WTC11 (cell line): ENCODE results near the gene KLC1. TPM values are rescaled to one million over a fixed set of nuclear protein-coding genes. Genes with fewer than 3 reads are reported as not detected.

Source experiments
- ATAC-seq: fragments of 200-7000 bp; cut with Tn5 transposase; 2 replicates; pipeline ENCODE4 v1.10.0; 2021; ENCODE audit warnings: mild to moderate bottlenecking, moderate library complexity
- CTCF ChIA-PET: fragments of 300-600 bp; sonication (Branson Sonifier 250); formaldehyde crosslinking; loops from one replicate; lab custom pipeline; 2021; ENCODE audit warnings: antibody characterized with exemption; lab: Charles Lee
- POLR2A ChIA-PET: fragments of 350-600 bp; sonication (Branson Sonifier 250); formaldehyde crosslinking; loops from one replicate; lab custom pipeline; 2021; ENCODE audit warnings: antibody characterized with exemption; lab: Charles Lee
- DNase-seq: peaks from one replicate; pipeline ENCODE4 v3.0.0; 2021; ENCODE audit warnings: low spot score
- H3K27ac Mint-ChIP-seq: 2 replicates; pipeline ENCODE4 v1.8.0; 2021; ENCODE audit warnings: mixed read lengths
- H3K27me3 Mint-ChIP-seq: 2 replicates; pipeline ENCODE4 v1.8.0; 2021; ENCODE audit warnings: low read depth, mild to moderate bottlenecking, moderate library complexity, mixed read lengths
- H3K36me3 Mint-ChIP-seq: 2 replicates; pipeline ENCODE4 v1.8.0; 2021; ENCODE audit warnings: mixed read lengths
- H3K4me1 Mint-ChIP-seq: 2 replicates; pipeline ENCODE4 v1.8.0; 2022; ENCODE audit warnings: mixed read lengths
- H3K4me3 Mint-ChIP-seq: 2 replicates; pipeline ENCODE4 v1.8.0; 2021; ENCODE audit warnings: mild to moderate bottlenecking, moderate library complexity, mixed read lengths
- H3K9me3 Mint-ChIP-seq: 2 replicates; pipeline ENCODE4 v1.8.0; 2021; ENCODE audit warnings: mixed read lengths
- AR ChIP-seq: fragments of 250-450 bp; sonication (Bioruptor Pico); IDR thresholded peaks from 2 replicates; pipeline ENCODE4 v1.9.0; 2021; ENCODE audit warnings: mild to moderate bottlenecking
- CDX4 ChIP-seq: fragments of 250-450 bp; sonication (Bioruptor Pico); IDR thresholded peaks from 2 replicates; pipeline ENCODE4 v1.9.0; 2021; ENCODE audit warnings: moderate library complexity, mild to moderate bottlenecking, inconsistent platforms, borderline replicate concordance
- E2F4 ChIP-seq: sonication (generic); formaldehyde crosslinking; IDR thresholded peaks from 2 replicates; pipeline ENCODE4 v1.8.1; 2022; ENCODE audit warnings: low read depth, mild to moderate bottlenecking, moderate library complexity, missing genetic modification reagents, borderline replicate concordance
- ELF4 ChIP-seq: sonication (generic); formaldehyde crosslinking; IDR thresholded peaks from 2 replicates; pipeline ENCODE4 v1.8.1; 2022; ENCODE audit warnings: low read depth, mild to moderate bottlenecking, moderate library complexity, missing genetic modification reagents
- IRF2 ChIP-seq: sonication (generic); formaldehyde crosslinking; IDR thresholded peaks from 2 replicates; pipeline ENCODE4 v1.8.0; 2022; ENCODE audit warnings: low read depth, missing genetic modification reagents, borderline replicate concordance
- KAT7 ChIP-seq: sonication (generic); formaldehyde crosslinking; IDR thresholded peaks from 2 replicates; pipeline ENCODE4 v1.8.1; 2023; ENCODE audit warnings: missing genetic modification reagents, mild to moderate bottlenecking, borderline replicate concordance
- NR3C1 ChIP-seq: sonication (generic); formaldehyde crosslinking; conservative IDR thresholded peaks from 2 replicates; pipeline ENCODE4 v1.8.1; 2023; ENCODE audit warnings: low read depth, mild to moderate bottlenecking, missing genetic modification reagents
- RELA ChIP-seq: sonication (generic); formaldehyde crosslinking; IDR thresholded peaks from 2 replicates; pipeline ENCODE4 v1.8.1; 2022; ENCODE audit warnings: missing genetic modification reagents, mild to moderate bottlenecking, borderline replicate concordance
- SMAD3 ChIP-seq: sonication (generic); formaldehyde crosslinking; IDR thresholded peaks from 2 replicates; pipeline ENCODE4 v1.8.0; 2022; ENCODE audit warnings: missing genetic modification reagents, mild to moderate bottlenecking, borderline replicate concordance
- SP1 ChIP-seq: sonication (generic); formaldehyde crosslinking; conservative IDR thresholded peaks from 2 replicates; pipeline ENCODE4 v1.8.1; 2022; ENCODE audit warnings: missing genetic modification reagents
- ZNF121 ChIP-seq: sonication (generic); formaldehyde crosslinking; IDR thresholded peaks from 2 replicates; pipeline ENCODE4 v1.8.0; 2023; ENCODE audit warnings: missing genetic modification reagents
- ZNF219 ChIP-seq: sonication (generic); formaldehyde crosslinking; IDR thresholded peaks from 2 replicates; pipeline ENCODE4 v1.8.0; 2023; ENCODE audit warnings: missing genetic modification reagents, mild to moderate bottlenecking, borderline replicate concordance
- ZNF232 ChIP-seq: sonication (generic); formaldehyde crosslinking; IDR thresholded peaks from 2 replicates; pipeline ENCODE4 v1.8.0; 2022; ENCODE audit warnings: mild to moderate bottlenecking, missing genetic modification reagents
- ZNF263 ChIP-seq: sonication (generic); formaldehyde crosslinking; IDR thresholded peaks from 2 replicates; pipeline ENCODE4 v1.8.1; 2022; ENCODE audit warnings: low read depth, mild to moderate bottlenecking, moderate library complexity, missing genetic modification reagents
- ZNF396 ChIP-seq: fragments of 250-450 bp; sonication (Bioruptor Pico); IDR thresholded peaks from 2 replicates; pipeline ENCODE4 v1.8.0; 2021; ENCODE audit warnings: mild to moderate bottlenecking, moderate library complexity, borderline replicate concordance
- ZNF425 ChIP-seq: fragments of 250-450 bp; sonication (Bioruptor Pico); conservative IDR thresholded peaks from 2 replicates; pipeline ENCODE4 v1.9.0; 2021; ENCODE audit warnings: mild to moderate bottlenecking
- total RNA-seq: library from RNA; stranded (reverse); gene quantifications from 3 replicates; pipeline ENCODE4 v1.2.3, GENCODE V29; 2021
- TF ChIP-seq, protein P1 (sequence below): sonication (generic); formaldehyde crosslinking; IDR thresholded peaks from 2 replicates; pipeline ENCODE4 v1.8.1; 2023; ENCODE audit warnings: mild to moderate bottlenecking, moderate library complexity, missing genetic modification reagents
- TF ChIP-seq, protein P2 (sequence below): fragments of 200-600 bp; IDR thresholded peaks from 2 replicates; pipeline ENCODE4 v1.8.0; 2022; ENCODE audit warnings: antibody characterized with exemption
- TF ChIP-seq, protein P3 (sequence below): sonication (generic); formaldehyde crosslinking; IDR thresholded peaks from 2 replicates; pipeline ENCODE4 v1.8.1; 2022; ENCODE audit warnings: low read depth, missing genetic modification reagents, borderline replicate concordance

KLC1 gene
- total RNA-seq, 1 experiment from 2014 or later = 171 TPM

DNA sequence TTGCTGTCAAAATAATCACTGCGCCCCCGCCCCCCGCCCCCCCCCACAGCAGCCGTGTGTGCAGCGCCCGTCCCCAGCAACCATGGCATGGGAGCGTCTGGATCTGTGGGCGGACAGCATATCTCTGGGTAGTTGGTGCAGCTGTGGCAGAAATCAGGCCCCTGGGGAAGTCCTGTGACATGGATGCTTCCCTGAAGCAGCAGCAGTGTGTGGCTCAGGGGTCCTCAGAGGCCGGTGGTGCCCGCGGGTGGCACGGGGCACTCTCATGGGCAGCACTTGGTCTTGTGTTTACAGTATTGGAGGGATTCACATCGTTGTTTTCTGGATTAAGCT is 67.0 kb downstream of the KLC1 start:
- ChIA-PET CTCF (no interaction called here), POLR2A (no interaction called here)
- Mint-ChIP-seq H3K4me3 (no peak overlapping the region), H3K9me3 (no peaks in the 10 kb centered on the region), H3K4me1 (peaks cover 13% of the 10 kb centered on the region), H3K36me3 (peaks cover 7% of the 10 kb centered on the region; the same call in 1 of the 2 replicates), H3K27ac (peak overlapping the region; percentile 74), H3K27me3 (no peaks in the 10 kb centered on the region)
- TF ChIP-seq RELA (CRISPR knock-in tag) (no peak), NR3C1 (CRISPR knock-in tag) (no peak), ZNF219 (CRISPR knock-in tag) (no peak), ZNF425 (no peak), ZNF232 (no peak), ELF4 (CRISPR knock-in tag) (no peak), SP1 (CRISPR knock-in tag) (no peak)
- TF ChIP-seq, protein P1, sequence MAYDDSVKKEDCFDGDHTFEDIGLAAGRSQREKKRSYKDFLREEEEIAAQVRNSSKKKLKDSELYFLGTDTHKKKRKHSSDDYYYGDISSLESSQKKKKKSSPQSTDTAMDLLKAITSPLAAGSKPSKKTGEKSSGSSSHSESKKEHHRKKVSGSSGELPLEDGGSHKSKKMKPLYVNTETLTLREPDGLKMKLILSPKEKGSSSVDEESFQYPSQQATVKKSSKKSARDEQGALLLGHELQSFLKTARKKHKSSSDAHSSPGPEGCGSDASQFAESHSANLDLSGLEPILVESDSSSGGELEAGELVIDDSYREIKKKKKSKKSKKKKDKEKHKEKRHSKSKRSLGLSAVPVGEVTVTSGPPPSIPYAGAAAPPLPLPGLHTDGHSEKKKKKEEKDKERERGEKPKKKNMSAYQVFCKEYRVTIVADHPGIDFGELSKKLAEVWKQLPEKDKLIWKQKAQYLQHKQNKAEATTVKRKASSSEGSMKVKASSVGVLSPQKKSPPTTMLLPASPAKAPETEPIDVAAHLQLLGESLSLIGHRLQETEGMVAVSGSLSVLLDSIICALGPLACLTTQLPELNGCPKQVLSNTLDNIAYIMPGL (CRISPR knock-in tag) = no peak
- TF ChIP-seq, protein P2, sequence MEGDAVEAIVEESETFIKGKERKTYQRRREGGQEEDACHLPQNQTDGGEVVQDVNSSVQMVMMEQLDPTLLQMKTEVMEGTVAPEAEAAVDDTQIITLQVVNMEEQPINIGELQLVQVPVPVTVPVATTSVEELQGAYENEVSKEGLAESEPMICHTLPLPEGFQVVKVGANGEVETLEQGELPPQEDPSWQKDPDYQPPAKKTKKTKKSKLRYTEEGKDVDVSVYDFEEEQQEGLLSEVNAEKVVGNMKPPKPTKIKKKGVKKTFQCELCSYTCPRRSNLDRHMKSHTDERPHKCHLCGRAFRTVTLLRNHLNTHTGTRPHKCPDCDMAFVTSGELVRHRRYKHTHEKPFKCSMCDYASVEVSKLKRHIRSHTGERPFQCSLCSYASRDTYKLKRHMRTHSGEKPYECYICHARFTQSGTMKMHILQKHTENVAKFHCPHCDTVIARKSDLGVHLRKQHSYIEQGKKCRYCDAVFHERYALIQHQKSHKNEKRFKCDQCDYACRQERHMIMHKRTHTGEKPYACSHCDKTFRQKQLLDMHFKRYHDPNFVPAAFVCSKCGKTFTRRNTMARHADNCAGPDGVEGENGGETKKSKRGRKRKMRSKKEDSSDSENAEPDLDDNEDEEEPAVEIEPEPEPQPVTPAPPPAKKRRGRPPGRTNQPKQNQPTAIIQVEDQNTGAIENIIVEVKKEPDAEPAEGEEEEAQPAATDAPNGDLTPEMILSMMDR = no peak
- ATAC-seq = no peak
- no peak for DNase-seq

GRCh38 chr14:103696466-103697071 is 67.6 kb downstream of the KLC1 start:
- no peak for DNase-seq
- Mint-ChIP-seq H3K27ac (peak overlapping the region; percentile 81; the same call in 1 of the 2 replicates), H3K27me3 (no peaks in the 10 kb centered on the region), H3K9me3 (no peaks in the 10 kb centered on the region), H3K36me3 (peaks cover 7% of the 10 kb centered on the region; the same call in 1 of the 2 replicates), H3K4me3 (no peak overlapping the region), H3K4me1 (peaks cover 13% of the 10 kb centered on the region)
- CTCF ChIA-PET = interaction anchor here (0.6 kb wide), 1 partner anchor 783 kb away, joined by 4 read pairs; no protein-coding TSS in a partner anchor
- POLR2A ChIA-PET = no interaction called here
- ATAC-seq = no peak
- TF ChIP-seq, protein P3, sequence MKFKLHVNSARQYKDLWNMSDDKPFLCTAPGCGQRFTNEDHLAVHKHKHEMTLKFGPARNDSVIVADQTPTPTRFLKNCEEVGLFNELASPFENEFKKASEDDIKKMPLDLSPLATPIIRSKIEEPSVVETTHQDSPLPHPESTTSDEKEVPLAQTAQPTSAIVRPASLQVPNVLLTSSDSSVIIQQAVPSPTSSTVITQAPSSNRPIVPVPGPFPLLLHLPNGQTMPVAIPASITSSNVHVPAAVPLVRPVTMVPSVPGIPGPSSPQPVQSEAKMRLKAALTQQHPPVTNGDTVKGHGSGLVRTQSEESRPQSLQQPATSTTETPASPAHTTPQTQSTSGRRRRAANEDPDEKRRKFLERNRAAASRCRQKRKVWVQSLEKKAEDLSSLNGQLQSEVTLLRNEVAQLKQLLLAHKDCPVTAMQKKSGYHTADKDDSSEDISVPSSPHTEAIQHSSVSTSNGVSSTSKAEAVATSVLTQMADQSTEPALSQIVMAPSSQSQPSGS = no peak
- no peak for TF ChIP-seq SMAD3 (CRISPR knock-in tag)
- TF ChIP-seq IRF2 = no peak
- no peak for TF ChIP-seq ZNF263
- no peak for TF ChIP-seq CDX4 (CRISPR knock-in tag)
- no peak for TF ChIP-seq ZNF121 (CRISPR knock-in tag)
- TF ChIP-seq ZNF219 (CRISPR knock-in tag) = no peak
- no peak for TF ChIP-seq KAT7 (CRISPR knock-in tag)
- TF ChIP-seq E2F4 (CRISPR knock-in tag) = no peak
- no peak for TF ChIP-seq ZNF425
- TF ChIP-seq ZNF396 (CRISPR knock-in tag) = no peak
- TF ChIP-seq AR (CRISPR knock-in tag) = no peak
